Naive thymus-derived CD4-positive, alpha-beta T cell (primary cell): ENCODE results near the gene C2CD2L. TPM values are rescaled to one million over a fixed set of nuclear protein-coding genes. Genes with fewer than 3 reads are reported as not detected.

Source experiments
- ATAC-seq: fragments of 150-1000 bp; cut with Tn5 transposase; 2 replicates; pipeline ENCODE4 v1.10.0; 2021; ENCODE audit warnings: mild to moderate bottlenecking, moderate library complexity
- CTCF ChIA-PET: fragments of 350-600 bp; sonication (Branson Sonifier 250); formaldehyde crosslinking; loops from one replicate; lab custom pipeline; 2021; ENCODE audit warnings: antibody characterized with exemption; lab: Charles Lee
- POLR2A ChIA-PET: fragments of 350-600 bp; sonication (Branson Sonifier 250); formaldehyde crosslinking; loops from one replicate; lab custom pipeline; 2021; ENCODE audit warnings: antibody characterized with exemption, inconsistent platforms; lab: Charles Lee
- DNase-seq, 9 donors: peaks; one replicate each; pipeline versions ENCODE4 v3.0.0 to v3.0.0-alpha.2; 2020 to 2022; ENCODE audit warnings: mixed read lengths in 1 of 9
- H3K27ac ChIP-seq: one replicate; pipeline ENCODE4 v1.7.0; 2013; ENCODE audit warnings: mild to moderate bottlenecking, low read depth, low read length, moderate library complexity
- H3K27me3 ChIP-seq, 2 donors: one replicate each; pipeline ENCODE4 v1.7.0; 2013; ENCODE audit warnings: low read length in 2 of 2, mild to moderate bottlenecking in 2 of 2, moderate library complexity in 2 of 2; ENCODE audit not compliant: control insufficient read depth in 2 of 2, insufficient read depth in 2 of 2
- H3K36me3 ChIP-seq, 3 experiments: 1 replicate in 2 of 3; 2 replicates in 1 of 3; pipeline ENCODE4 v1.7.0; 2013; ENCODE audit warnings: low read length in 3 of 3, mild to moderate bottlenecking in 3 of 3, moderate library complexity in 1 of 3; ENCODE audit not compliant: insufficient read depth in 3 of 3, control insufficient read depth in 2 of 3
- H3K4me1 ChIP-seq, 2 donors: one replicate each; pipeline ENCODE4 v1.7.0; 2013; ENCODE audit warnings: low read length in 2 of 2, mild to moderate bottlenecking in 2 of 2, moderate library complexity in 1 of 2; ENCODE audit not compliant: control insufficient read depth in 2 of 2, insufficient read depth in 2 of 2
- H3K4me3 ChIP-seq: 2 replicates; pipeline ENCODE4 v1.7.0; 2013; ENCODE audit warnings: mild to moderate bottlenecking, low read length
- H3K9me3 ChIP-seq, 3 experiments: 1 replicate in 2 of 3; 2 replicates in 1 of 3; pipeline ENCODE4 v1.7.0; 2013; ENCODE audit warnings: low read length in 3 of 3; ENCODE audit not compliant: control insufficient read depth in 2 of 3
- H3K27ac Mint-ChIP-seq, 9 donors: one replicate each; pipeline ENCODE4 v1.8.0; 2020 to 2022; ENCODE audit warnings: mixed read lengths in 9 of 9, mild to moderate bottlenecking in 8 of 9, moderate library complexity in 5 of 9, inconsistent platforms in 2 of 9
- H3K27me3 Mint-ChIP-seq, 5 donors: one replicate each; pipeline ENCODE4 v1.8.0; 2021 to 2022; ENCODE audit warnings: mixed read lengths in 5 of 5, mild to moderate bottlenecking in 1 of 5
- H3K36me3 Mint-ChIP-seq, 5 donors: one replicate each; pipeline ENCODE4 v1.8.0; 2020 to 2022; ENCODE audit warnings: mixed read lengths in 5 of 5, mild to moderate bottlenecking in 3 of 5, inconsistent platforms in 1 of 5
- H3K4me1 Mint-ChIP-seq, 7 donors: one replicate each; pipeline ENCODE4 v1.8.0; 2020 to 2022; ENCODE audit warnings: mixed read lengths in 7 of 7, mild to moderate bottlenecking in 3 of 7, inconsistent platforms in 1 of 7
- H3K4me3 Mint-ChIP-seq, 10 donors: one replicate each; pipeline ENCODE4 v1.8.0; 2020 to 2022; ENCODE audit warnings: mild to moderate bottlenecking in 10 of 10, mixed read lengths in 10 of 10, moderate library complexity in 6 of 10, inconsistent platforms in 2 of 10
- H3K9me3 Mint-ChIP-seq, 11 donors: one replicate each; pipeline ENCODE4 v1.8.0; 2020 to 2022; ENCODE audit warnings: mixed read lengths in 11 of 11, mild to moderate bottlenecking in 4 of 11, inconsistent platforms in 1 of 11, moderate library complexity in 1 of 11
- intact Hi-C, 2 donors: fragments of 100-400 bp; cut with micrococcal nuclease; formaldehyde crosslinking; loops; one replicate each; pipeline ENCODE4 v1.15.1; 2023
- polyA plus RNA-seq, 2 donors: library from polyadenylated mRNA; unstranded; fragments of 300-500 nt; fragmentation: Illumina TruSeq; gene quantifications; one replicate each; pipeline ENCODE4 v1.2.3, GENCODE V29; 2021
- total RNA-seq, 6 experiments: library from RNA in 5 of 6; stranded (reverse) in 5 of 6; gene quantifications; 1 replicate in 5 of 6; 2 replicates in 1 of 6; pipeline ENCODE4 v1.2.3 and lab custom pipeline; 2021 to 2026

C2CD2L gene
- total and polyA plus RNA-seq, 7 experiments from 2014 or later, result 2.7 to 40.7 (median 29.8) TPM

GRCh38 chr11:119152043-119152442 lies 44.9 kb downstream of the C2CD2L start:
- intact Hi-C loops, result no loop called here
- ATAC-seq (no peak), DNase-seq (no peak)
- H3K9me3 ChIP-seq, result no peaks in the 10 kb centered on the region
- H3K4me1 ChIP-seq, result peaks cover 0 to 11% of the 10 kb centered on the region in 2 donors
- H3K4me3 ChIP-seq, result no peak overlapping the region
- Mint-ChIP-seq H3K27me3 (peaks cover 12 to 61% (median 17%) of the 10 kb centered on the region in 5 donors), H3K9me3 (no peaks in the 10 kb centered on the region), H3K27ac (no peak overlapping the region), H3K36me3 (no peaks in the 10 kb centered on the region), H3K4me1 (peaks cover 8 to 26% (median 18%) of the 10 kb centered on the region in 7 donors), H3K4me3 (no peak overlapping the region)
- no peaks in the 10 kb centered on the region for H3K36me3 ChIP-seq
- CTCF ChIA-PET, result interaction anchor here (0.9 kb wide), 2 partner anchors 13 to 647 kb away, joined by 3 to 4 read pairs; no protein-coding TSS in a partner anchor
- H3K27me3 ChIP-seq, result no peaks in the 10 kb centered on the region
- H3K27ac ChIP-seq, result no peak overlapping the region
- POLR2A ChIA-PET, result interaction anchor here (0.6 to 1.2 kb wide), 3 partner anchors 50 to 153 kb away, joined by 3 read pairs; partner anchors contain the start of gene VPS11

GRCh38 chr11:119152604-119153003 lies 45.5 kb downstream of the C2CD2L start:
- DNase-seq (no peak), ATAC-seq (no peak)
- H3K27me3 Mint-ChIP-seq, result peaks cover 6 to 56% (median 12%) of the 10 kb centered on the region in 5 donors
- peaks cover 8 to 20% (median 17%) of the 10 kb centered on the region in 7 donors for H3K4me1 Mint-ChIP-seq
- Histone ChIP-seq H3K36me3 (no peaks in the 10 kb centered on the region), H3K4me1 (peaks cover 0 to 11% of the 10 kb centered on the region in 2 donors), H3K9me3 (no peaks in the 10 kb centered on the region), H3K27ac (no peak overlapping the region), H3K4me3 (no peak overlapping the region), H3K27me3 (no peaks in the 10 kb centered on the region)
- no peak overlapping the region for H3K27ac Mint-ChIP-seq
- CTCF ChIA-PET, result no interaction called here
- POLR2A ChIA-PET, result no interaction called here
- H3K36me3 Mint-ChIP-seq, result no peaks in the 10 kb centered on the region
- intact Hi-C loops, result no loop called here
- no peak overlapping the region for H3K4me3 Mint-ChIP-seq
- H3K9me3 Mint-ChIP-seq, result no peaks in the 10 kb centered on the region

- Histone ChIP-seq H3K27me3 (no peaks in the 10 kb centered on the region), H3K9me3 (no peaks in the 10 kb centered on the region), H3K27ac (no peak overlapping the region), H3K36me3 (no peaks in the 10 kb centered on the region), H3K4me3 (no peak overlapping the region), H3K4me1 (peaks cover 0 to 8% of the 10 kb centered on the region in 2 donors)
- DNase-seq (no peak), ATAC-seq (no peak)
- no peak overlapping the region for H3K4me3 Mint-ChIP-seq
- no peak overlapping the region for H3K27ac Mint-ChIP-seq
- POLR2A ChIA-PET, result no interaction called here
- CTCF ChIA-PET, result no interaction called here
- H3K27me3 Mint-ChIP-seq, result peaks cover under 1 to 50% (median 5%) of the 10 kb centered on the region in 5 donors
- peaks cover 4 to 15% (median 11%) of the 10 kb centered on the region in 7 donors for H3K4me1 Mint-ChIP-seq
- intact Hi-C loops, result no loop called here
- no peaks in the 10 kb centered on the region for H3K9me3 Mint-ChIP-seq
- H3K36me3 Mint-ChIP-seq, result no peaks in the 10 kb centered on the region
These were observed 46.1 kb downstream of the C2CD2L start for GRCh38 chr11:119153049-119153818.

- CTCF ChIA-PET, result interaction anchor here (0.7 kb wide), 1 partner anchor 682 kb away, joined by 3 read pairs; no protein-coding TSS in a partner anchor
These were observed 47.0 kb downstream of the C2CD2L start for GRCh38 chr11:119154178-119154577.

GRCh38 chr11:119155733-119156492 lies 48.8 kb downstream of the C2CD2L start:
- POLR2A ChIA-PET, result no interaction called here
- peaks cover 0 to 31% (median 5%) of the 10 kb centered on the region in 5 donors for H3K27me3 Mint-ChIP-seq
- intact Hi-C loops, result no loop called here
- Histone ChIP-seq H3K36me3 (no peaks in the 10 kb centered on the region), H3K9me3 (no peaks in the 10 kb centered on the region), H3K4me1 (no peaks in the 10 kb centered on the region), H3K4me3 (no peak overlapping the region), H3K27ac (no peak overlapping the region), H3K27me3 (no peaks in the 10 kb centered on the region)
- ATAC-seq (peak; percentile 40), DNase-seq (no peak)
- no peaks in the 10 kb centered on the region for H3K9me3 Mint-ChIP-seq
- no peaks in the 10 kb centered on the region for H3K36me3 Mint-ChIP-seq
- peak overlapping the region in 2 of 9 donors; percentile 13 to 76 for H3K27ac Mint-ChIP-seq
- CTCF ChIA-PET, result no interaction called here
- no peak overlapping the region for H3K4me3 Mint-ChIP-seq
- H3K4me1 Mint-ChIP-seq, result peaks cover 0 to 12% (median 8%) of the 10 kb centered on the region in 7 donors

More at GRCh38 chr11:119154178-119154577, 47.0 kb downstream of the C2CD2L start:
- Mint-ChIP-seq H3K4me3 (no peak overlapping the region), H3K4me1 (peaks cover 0 to 12% (median 8%) of the 10 kb centered on the region in 7 donors), H3K36me3 (no peaks in the 10 kb centered on the region), H3K9me3 (no peaks in the 10 kb centered on the region), H3K27ac (no peak overlapping the region), H3K27me3 (peaks cover 0 to 44% (median 5%) of the 10 kb centered on the region in 5 donors)
- no peak for ATAC-seq
- Histone ChIP-seq H3K4me1 (no peaks in the 10 kb centered on the region), H3K27ac (no peak overlapping the region), H3K27me3 (no peaks in the 10 kb centered on the region), H3K36me3 (no peaks in the 10 kb centered on the region), H3K9me3 (no peaks in the 10 kb centered on the region), H3K4me3 (no peak overlapping the region)
- DNase-seq, result no peak
- intact Hi-C loops, result no loop called here
- POLR2A ChIA-PET, result no interaction called here

- ATAC-seq (no peak), DNase-seq (no peak)
- H3K4me1 Mint-ChIP-seq, result peaks cover 0 to 11% (median 5%) of the 10 kb centered on the region in 7 donors
- Histone ChIP-seq H3K27me3 (no peaks in the 10 kb centered on the region), H3K4me1 (no peaks in the 10 kb centered on the region), H3K4me3 (no peak overlapping the region), H3K27ac (no peak overlapping the region), H3K36me3 (no peaks in the 10 kb centered on the region), H3K9me3 (no peaks in the 10 kb centered on the region)
- H3K36me3 Mint-ChIP-seq, result no peaks in the 10 kb centered on the region
- no peak overlapping the region for H3K4me3 Mint-ChIP-seq
- H3K27me3 Mint-ChIP-seq, result peaks cover 0 to 26% (median 5%) of the 10 kb centered on the region in 5 donors
- H3K27ac Mint-ChIP-seq, result no peak overlapping the region
- ChIA-PET CTCF (no interaction called here), POLR2A (no interaction called here)
- intact Hi-C loops, result no loop called here
- H3K9me3 Mint-ChIP-seq, result no peaks in the 10 kb centered on the region
These were observed 49.4 kb downstream of the C2CD2L start for GRCh38 chr11:119156496-119156895.
